HG03457 (cell line): ENCODE data around the gene RGS2.

Source experiments
- ATAC-seq: cut with Tn5 transposase; IDR thresholded peaks from one replicate; pipeline ENCODE4 v1.9.1; 2021; ENCODE audit warnings: moderate number of reproducible peaks; ENCODE audit not compliant: unreplicated experiment

RGS2 gene

DNA sequence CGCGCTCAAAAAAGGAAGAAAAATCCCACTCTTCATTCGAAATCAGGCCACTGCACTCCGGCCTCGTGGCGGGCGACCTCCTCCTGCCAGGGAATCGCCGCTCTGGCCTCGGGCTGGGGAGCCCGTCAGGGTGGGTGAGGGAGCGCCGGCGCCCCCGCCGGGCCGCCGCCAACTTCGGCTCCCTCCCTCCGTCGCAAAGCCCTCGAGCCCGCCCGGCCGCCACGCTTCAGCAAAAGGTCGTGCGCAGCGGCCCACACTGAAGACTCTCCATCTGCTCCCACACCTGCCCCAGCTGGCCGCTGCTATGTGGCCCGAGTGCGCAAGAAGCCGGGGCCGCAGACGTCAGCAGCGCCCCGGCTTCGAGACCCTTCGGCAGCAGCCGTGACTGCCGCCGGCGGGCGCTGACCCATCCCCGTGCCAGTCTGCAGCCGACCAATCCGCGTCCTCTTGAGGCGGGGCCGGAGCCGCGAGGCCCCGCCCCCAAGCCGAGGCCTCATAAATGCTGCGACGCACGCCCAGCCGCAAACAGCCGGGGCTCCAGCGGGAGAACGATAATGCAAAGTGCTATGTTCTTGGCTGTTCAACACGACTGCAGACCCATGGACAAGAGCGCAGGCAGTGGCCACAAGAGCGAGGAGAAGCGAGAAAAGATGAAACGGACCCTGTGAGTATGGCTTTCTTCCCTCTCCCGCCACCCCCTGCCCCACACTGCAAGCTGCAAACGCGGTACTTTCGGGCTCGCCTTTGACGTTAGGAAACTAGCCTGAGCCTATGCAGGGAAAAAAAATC is at the start of gene RGS2:
Gene RGS2 (plus strand): TSS at position 522 of the 789 bp plus-strand sequence. CDS start 33 bp downstream, at position 555.
- ATAC-seq, result peak; percentile 89

DNA sequence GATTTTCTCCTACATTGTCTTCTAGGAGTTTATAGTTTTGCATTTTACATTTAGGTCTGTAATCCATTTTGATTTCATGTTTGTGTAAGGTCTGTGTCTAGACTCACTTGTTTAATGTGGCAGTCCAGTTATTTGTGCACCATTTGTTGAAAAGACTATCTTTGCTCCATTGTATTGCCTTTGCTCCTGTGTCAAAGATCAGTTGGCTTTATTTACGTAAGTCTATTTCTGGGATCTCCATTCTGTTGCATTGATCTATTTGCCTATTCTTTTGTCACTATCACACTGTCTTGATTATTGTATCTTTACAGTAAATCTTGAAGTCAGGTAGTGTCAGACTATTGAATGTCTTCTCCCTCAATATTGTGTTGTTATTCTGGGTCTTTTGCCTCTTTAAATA is 49.7 kb upstream of the RGS2 start:
- ATAC-seq, result no peak

GRCh38 chr1:192762265-192762664 is 46.6 kb upstream of the RGS2 start:
- ATAC-seq, result no peak

DNA sequence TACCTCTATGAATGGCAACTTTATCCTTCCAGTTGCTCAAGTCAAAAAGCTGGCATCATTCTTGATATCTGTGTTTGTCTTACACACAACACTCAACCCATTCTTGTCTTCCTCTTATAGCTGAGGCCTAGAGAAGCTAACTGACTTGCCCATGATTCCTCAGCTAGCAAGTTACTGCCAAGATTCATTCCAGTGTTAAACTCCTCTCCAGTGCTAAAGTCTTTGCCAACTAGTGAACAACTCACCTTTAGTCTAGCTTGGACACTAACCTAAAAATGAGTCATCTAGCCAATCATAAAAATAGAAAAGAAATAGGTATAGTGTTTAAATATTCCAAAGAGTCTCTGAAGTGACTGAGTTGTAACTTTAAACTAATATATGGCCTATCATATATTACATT is 45.6 kb upstream of the RGS2 start:
- no peak for ATAC-seq

GRCh38 chr1:192763756-192764155 is 45.1 kb upstream of the RGS2 start:
- ATAC-seq, result no peak

DNA sequence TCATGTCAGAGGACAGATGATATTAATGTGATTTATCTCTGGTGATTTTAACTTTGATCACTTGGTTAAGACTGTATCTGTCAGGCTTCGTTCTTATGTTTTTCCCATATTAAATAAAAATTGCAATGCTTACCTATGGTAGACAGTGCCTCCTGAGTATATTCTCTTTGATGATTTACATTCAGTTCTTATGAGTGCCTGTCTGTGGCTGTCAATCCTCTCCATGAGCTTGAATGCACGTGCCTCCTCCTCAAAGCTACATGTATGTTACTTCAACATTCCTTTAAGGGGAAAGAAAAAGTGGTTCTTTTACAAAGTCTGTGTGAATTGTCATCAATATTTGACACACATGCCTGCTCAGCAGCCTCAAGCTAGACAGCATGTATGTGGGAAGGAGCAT is 44.2 kb upstream of the RGS2 start:
- ATAC-seq, result no peak

DNA sequence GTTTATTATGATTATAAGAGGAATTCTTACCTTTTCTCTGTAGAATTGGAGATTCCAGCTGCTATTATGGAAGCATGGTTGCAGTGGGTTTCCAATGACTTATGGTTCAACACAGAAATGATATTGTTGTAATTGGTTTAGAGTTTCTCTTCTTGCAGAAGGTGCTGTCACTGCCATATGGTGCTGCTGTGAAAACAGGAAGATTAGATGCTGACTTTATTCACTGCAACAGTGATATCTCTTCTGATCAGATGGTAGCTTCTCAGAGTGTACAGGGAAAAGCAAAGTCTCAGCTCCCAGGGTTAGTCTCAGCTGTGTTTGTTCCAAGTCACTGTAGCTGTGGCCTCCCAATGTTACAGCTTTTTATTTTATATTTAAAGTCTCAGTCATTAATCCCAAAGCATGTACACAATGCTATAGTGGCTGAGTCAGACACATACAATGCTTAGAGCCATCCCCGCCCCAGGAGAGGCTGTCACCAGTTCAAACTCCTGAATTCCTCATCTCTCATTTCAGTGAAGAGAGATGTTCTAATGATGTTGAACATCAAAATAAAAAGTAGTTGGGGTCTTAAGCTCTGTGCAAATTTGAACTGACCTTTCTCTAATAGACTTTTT is 42.7 kb upstream of the RGS2 start:
- no peak for ATAC-seq

GRCh38 chr1:192766876-192767275 is 42.0 kb upstream of the RGS2 start:
- no peak for ATAC-seq

- no peak for ATAC-seq
Observed at GRCh38 chr1:192767798-192768197, 41.0 kb upstream of the RGS2 start.

GRCh38 chr1:192768463-192768862 is 40.4 kb upstream of the RGS2 start:
- ATAC-seq, result no peak

- no peak for ATAC-seq
Observed at GRCh38 chr1:192771341-192771740, 37.5 kb upstream of the RGS2 start.

DNA sequence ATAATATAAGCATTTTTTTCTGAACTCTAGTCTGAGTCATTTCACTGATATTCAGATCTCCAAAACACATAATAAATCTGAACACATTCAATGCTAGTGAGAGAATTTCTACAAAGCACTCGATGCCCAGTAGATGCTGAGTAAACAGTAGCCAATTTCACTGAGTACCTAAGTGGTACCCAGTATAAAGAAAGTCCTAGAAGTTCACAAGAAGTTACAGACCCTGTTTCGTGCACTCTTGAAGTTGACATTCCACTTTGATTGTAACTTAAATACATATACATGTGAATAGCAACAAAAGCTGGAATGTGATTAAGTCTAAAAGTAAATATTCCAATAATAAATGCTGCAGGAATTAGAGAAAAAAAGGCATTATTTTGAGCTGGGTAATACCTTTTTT is 33.2 kb upstream of the RGS2 start:
- no peak for ATAC-seq

DNA sequence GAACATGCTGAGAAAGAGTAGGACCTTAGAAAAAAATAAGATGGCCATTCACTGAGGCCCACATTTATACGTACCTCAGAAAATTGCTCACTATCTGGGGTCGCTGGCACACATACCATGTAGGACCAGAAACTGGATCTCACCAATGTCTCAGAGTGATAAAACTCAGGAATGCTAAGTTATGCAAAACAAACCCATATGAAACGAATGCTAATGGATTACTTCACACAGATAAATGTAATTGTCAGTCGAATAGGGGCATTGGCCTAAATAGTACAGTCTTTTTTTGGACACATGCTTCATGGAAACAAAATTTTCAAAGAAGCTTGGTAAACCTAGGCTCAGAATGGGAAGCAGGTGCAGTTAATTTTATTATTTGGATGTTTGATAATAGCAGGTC is 32.6 kb upstream of the RGS2 start:
- ATAC-seq, result no peak

GRCh38 chr1:192776998-192777397 is 31.8 kb upstream of the RGS2 start:
- no peak for ATAC-seq

DNA sequence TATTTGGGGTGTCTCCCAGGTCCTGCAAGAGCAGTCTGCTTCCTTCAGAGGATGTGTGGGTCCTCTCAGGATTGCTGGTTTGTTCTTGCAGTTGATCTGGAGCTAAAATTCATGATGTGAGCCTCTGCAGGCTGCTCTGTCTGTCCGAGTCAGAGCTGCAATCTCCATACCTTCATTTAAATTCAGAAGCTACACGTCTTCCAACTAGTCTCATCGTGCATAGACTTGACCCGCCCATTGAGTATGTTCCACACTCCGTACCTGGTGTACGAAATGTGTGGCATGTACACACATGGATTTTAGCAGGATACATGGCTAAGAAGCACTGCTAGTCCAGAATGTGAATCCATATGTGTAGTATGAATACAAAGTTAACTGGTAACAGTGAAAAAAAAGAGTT is 25.0 kb upstream of the RGS2 start:
- no peak for ATAC-seq

DNA sequence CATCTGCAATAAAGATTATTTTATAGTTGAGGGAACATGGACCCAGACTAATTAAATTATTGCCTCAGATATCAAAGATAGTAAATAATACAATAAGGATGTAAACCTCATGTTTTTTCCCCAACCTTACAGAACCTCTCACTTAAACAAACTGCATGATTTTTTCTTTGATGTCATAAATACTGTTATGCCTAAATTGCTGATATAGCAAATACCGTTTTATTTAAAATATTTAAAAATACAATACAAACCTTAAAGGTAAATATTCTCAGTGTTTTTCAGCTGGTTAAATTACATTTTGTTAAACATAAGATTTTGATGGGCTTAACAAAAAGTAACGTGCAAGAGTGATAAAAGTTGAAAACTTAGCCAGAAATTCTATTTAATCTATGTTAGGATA is 24.4 kb upstream of the RGS2 start:
- no peak for ATAC-seq

GRCh38 chr1:192786576-192786975 is 22.3 kb upstream of the RGS2 start:
- ATAC-seq, result no peak

DNA sequence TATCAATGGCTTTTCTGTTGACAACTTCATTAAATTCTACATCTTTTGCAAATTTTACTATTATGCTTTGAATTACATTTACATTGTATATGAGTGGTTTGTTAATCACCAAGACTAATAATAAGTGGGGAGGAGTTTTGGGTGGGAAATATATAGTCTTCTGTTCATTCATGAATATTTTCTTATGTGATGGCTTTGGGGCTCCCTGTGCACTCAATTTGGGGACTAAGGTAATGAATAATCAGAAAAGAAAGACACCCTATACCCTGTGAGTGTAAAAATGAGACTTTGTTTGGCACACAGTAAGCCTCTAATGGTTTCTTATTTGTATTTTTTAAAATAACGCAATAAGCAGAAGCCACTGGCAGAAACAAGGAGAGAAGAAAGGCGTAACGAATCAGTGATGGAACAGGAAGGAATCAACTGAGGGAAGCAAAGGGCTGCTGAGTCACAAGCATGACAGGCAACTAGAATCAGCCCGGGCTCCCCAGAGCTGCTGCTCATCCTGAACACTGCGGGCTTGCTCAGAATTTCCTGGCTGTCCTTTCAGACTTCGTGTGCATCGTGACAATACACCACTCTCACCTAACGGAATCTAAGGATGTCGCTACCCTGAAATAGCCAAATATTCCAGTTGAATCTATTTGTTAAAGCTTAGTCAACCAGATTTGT is 20.8 kb upstream of the RGS2 start:
- ATAC-seq, result no peak

DNA sequence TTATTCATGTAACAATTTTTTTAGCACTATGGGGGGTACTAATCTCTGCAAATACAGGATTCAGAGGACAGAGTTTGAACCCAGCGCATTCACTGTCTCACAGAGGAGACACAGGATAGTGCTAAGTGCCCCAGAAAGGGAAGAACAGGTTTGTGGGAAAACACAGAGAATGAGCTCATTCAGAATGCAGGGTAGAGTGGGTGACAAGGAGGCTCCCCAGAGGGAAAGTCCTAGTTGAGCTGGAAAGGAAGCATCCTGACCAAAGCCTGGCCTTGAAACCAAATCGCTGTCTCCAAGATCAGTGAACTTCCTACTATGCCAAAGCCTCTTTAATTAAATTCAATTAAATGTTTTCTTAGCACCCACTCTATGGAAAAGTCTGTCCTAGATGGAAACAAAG is 19.0 kb upstream of the RGS2 start:
- no peak for ATAC-seq

DNA sequence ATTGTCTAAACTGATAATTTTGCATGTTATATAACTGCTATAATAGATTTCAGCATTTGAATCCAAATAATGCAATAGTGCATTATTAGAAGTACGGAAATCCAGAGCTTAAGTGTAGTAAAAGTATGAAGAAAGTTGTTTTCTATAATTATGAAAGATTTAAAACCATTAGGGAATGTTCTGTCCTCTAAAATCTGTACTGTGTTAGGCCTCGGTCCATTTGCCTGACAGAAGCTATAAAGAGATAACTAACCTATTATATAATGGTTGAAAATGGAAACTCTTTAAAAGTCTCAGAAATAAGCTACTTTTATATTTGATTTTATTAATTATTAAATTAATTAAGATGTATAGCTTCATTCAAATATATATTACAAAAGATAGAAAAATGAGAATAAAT is 16.2 kb upstream of the RGS2 start:
- no peak for ATAC-seq

DNA sequence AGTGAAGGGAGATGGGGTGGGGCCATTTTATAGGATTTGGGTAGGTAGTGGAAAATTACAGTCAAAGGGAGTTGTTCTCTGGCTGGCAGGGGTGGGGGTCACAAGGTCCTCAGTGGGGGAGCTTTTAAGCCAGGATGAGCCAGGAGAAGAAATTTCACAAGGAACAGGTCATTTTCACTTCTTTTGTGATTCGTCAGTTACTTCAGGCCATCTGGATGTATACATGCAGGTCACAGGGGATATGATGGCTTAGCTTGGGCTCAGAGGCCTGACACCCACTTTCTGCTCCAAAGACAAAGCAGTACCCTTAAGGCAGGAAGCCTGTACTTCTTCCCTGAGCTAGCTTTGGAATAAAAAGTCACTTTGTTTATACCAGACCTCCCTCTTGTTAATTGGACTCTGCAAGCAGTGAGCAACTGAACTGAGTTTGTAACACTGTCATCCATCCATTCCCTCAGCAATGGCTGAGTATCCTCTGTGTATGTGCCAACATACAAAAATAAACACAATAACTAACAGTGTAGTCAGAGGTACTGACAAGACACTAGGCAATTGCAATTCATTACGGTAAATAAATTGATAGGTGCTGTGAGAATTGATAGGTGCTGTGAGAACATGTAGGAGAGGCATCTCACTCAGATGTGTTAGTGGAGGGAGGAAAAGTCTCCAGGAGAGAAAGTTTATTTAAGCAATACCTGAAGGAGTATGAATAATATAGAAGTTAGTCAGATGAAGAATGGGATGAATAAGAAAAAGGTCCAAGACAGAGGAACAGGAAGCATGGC is 14.7 kb upstream of the RGS2 start:
- no peak for ATAC-seq

GRCh38 chr1:192794768-192795035 is 14.1 kb upstream of the RGS2 start:
- ATAC-seq, result no peak
